Prostate gland (tissue), 2 donors: ENCODE measurements around the gene EAPP.
"Not testable (repeated sequence)": the region's sequence is repeated elsewhere in the genome, so short reads cannot be mapped to it uniquely, and the experiment has no call there.

ENCODE experiments used
- POLR2A ChIP-seq: fragments of 450-650 bp; IDR thresholded peaks from one replicate; pipeline ENCODE4 v1.6.1; 2016; ENCODE audit warnings: antibody characterized with exemption, mild to moderate bottlenecking
- TF ChIP-seq, protein P1 (sequence below), 4 experiments: fragments of 200-600 bp in 2 of 4; fragments of 450-650 bp in 2 of 4; sonication (generic) in 2 of 4; IDR thresholded peaks; 1 replicate in 3 of 4; 2 replicates in 1 of 4; pipeline ENCODE4 v1.5.1; 2016 to 2019; ENCODE audit warnings: antibody characterized with exemption in 4 of 4, mild to moderate bottlenecking in 2 of 4, moderate library complexity in 2 of 4

GRCh38 chr14:34555583-34556497 is 16.3 kb upstream of the EAPP start:
- not testable (repeated sequence) for TF ChIP-seq POLR2A
- TF ChIP-seq, protein P1, sequence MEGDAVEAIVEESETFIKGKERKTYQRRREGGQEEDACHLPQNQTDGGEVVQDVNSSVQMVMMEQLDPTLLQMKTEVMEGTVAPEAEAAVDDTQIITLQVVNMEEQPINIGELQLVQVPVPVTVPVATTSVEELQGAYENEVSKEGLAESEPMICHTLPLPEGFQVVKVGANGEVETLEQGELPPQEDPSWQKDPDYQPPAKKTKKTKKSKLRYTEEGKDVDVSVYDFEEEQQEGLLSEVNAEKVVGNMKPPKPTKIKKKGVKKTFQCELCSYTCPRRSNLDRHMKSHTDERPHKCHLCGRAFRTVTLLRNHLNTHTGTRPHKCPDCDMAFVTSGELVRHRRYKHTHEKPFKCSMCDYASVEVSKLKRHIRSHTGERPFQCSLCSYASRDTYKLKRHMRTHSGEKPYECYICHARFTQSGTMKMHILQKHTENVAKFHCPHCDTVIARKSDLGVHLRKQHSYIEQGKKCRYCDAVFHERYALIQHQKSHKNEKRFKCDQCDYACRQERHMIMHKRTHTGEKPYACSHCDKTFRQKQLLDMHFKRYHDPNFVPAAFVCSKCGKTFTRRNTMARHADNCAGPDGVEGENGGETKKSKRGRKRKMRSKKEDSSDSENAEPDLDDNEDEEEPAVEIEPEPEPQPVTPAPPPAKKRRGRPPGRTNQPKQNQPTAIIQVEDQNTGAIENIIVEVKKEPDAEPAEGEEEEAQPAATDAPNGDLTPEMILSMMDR (IDR thresholded peaks at IDR 0.05), result not testable (repeated sequence)
